GM15510 (cell line): ENCODE measurements around the gene PHC3.

Experiments
- POLR2A ChIP-seq: IDR thresholded peaks from 3 replicates; pipeline ENCODE4 v1.6.1; 2011; ENCODE audit warnings: borderline replicate concordance; ENCODE audit not compliant: insufficient read length; ENCODE audit errors: extremely low read depth

PHC3 gene, protein sequence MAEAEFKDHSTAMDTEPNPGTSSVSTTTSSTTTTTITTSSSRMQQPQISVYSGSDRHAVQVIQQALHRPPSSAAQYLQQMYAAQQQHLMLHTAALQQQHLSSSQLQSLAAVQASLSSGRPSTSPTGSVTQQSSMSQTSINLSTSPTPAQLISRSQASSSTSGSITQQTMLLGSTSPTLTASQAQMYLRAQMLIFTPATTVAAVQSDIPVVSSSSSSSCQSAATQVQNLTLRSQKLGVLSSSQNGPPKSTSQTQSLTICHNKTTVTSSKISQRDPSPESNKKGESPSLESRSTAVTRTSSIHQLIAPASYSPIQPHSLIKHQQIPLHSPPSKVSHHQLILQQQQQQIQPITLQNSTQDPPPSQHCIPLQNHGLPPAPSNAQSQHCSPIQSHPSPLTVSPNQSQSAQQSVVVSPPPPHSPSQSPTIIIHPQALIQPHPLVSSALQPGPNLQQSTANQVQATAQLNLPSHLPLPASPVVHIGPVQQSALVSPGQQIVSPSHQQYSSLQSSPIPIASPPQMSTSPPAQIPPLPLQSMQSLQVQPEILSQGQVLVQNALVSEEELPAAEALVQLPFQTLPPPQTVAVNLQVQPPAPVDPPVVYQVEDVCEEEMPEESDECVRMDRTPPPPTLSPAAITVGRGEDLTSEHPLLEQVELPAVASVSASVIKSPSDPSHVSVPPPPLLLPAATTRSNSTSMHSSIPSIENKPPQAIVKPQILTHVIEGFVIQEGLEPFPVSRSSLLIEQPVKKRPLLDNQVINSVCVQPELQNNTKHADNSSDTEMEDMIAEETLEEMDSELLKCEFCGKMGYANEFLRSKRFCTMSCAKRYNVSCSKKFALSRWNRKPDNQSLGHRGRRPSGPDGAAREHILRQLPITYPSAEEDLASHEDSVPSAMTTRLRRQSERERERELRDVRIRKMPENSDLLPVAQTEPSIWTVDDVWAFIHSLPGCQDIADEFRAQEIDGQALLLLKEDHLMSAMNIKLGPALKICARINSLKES

DNA sequence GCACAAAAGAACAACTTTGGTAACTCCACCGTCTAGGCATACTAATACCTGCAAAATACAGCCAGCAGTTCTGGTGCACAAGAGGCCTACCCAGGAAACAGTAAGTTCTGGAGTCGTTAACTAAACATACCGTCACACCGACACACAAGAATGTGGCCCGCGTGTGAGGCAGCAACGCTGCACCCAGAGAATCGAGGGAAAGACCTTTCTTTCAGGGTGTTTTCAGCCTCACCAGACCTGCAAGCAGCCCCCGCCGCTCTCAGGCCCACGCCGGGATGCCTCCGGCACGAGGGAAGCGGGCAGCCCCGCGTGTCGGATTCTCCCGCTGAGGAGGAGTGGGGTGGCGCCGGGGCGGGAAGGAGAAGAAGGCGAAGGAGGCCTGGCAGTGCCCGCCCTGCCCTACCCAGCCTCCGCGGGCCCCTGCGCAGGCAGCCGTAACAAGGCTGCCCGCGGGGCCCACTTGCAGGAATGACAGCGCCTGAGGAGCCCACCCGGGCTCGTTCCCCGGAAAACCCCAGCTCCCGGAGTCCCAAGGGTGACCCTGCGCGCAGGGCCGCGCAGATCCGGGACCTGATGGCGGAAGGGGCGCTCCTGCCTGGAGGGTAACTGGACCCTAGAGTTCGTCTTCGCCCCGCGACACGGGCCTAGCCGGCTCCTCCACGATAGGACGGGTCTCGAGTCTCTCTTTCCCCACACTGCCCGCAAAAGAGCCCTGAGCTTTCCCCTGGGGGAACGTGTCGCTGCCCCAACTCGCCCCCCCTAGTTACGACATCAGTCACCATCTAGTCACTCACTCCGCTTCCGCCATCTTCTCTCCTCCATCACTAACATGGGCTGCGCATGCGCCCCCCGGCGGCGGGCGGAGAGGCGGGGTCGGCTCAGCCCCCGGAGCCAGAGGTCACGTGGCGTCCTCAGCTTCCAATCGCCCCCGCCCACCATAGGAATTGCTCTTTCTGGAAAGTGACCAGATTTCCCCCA lies at the start of gene PHC3:
Gene PHC3 (minus strand): TSS at position 826 of the 978 bp plus-strand sequence. CDS start 18 bp downstream, at position 808.
- TF ChIP-seq POLR2A: peak; percentile 86

DNA sequence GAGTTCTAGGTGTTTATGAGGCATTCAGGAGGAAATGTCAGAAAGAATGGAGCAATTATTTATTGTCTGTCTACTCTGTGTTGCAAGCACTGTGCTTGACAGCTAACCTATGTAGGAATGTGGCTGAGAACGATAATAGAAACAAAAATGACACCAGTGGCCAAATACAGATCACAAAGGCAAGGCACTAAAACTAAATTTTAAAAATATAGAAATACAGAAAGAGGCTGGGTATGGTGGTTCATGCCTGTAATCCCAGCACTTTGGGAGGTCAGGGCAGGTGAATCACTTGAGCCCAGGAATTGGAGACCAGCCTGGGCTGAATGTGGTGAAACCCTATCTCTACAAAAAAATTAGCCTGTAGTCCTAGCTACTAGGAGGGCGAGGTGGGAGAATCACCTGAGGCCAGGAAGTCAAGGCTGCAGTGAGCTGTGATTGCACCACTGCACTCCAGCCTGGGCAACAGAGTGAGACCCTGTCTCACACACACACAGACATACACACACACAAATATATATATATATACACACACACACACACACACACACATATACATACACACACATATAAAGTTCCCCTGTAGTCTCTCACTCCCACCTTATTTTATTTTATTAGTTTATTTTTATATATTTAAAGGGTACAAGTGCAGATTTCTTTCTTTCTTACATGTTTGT lies 46.7 kb upstream of the PHC3 start:
- no peak for TF ChIP-seq POLR2A

DNA sequence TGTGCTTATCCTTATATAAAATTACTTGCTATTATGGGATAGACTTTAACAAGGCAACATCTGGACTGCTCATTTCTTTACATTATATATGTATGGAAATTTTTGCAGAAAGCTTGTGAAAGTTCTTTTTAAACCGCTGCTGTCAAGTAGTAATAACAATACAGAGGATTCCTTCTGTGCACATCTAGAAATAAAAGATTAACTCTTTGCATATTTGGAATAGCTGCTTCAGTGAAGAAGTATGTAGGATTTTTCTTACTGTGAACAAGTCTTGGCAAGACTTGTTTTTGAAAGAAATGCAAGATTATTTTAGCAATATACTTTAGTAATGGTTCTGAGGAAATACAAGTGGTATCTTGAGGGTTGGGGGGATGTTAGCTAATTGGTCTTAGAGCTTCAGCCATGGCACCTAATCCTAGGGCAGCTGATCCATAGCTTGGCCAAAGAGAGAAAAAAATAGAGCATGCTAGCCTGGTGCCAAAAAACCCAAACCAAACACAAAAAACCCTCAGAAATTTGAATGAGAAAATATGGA lies 45.0 kb upstream of the PHC3 start:
- no peak for TF ChIP-seq POLR2A

DNA sequence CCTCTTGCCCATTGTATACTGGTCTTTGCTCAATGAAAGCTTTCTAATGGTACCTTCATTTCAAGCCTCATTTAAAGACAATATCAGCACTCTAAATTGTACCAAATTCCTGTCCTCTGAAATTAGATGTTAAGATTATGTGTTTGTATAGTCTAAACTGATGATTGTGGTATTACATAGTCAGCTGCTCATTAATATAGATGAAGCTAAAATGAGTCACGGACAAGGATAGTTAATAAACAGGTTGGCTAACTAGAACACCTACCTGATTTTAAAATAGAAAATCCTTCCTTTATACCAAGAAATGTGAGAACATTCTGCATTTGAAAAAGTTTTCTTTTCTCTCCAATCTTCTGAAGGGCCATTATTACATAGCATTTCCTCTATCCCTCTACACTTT lies 43.6 kb upstream of the PHC3 start:
- no peak for TF ChIP-seq POLR2A

DNA sequence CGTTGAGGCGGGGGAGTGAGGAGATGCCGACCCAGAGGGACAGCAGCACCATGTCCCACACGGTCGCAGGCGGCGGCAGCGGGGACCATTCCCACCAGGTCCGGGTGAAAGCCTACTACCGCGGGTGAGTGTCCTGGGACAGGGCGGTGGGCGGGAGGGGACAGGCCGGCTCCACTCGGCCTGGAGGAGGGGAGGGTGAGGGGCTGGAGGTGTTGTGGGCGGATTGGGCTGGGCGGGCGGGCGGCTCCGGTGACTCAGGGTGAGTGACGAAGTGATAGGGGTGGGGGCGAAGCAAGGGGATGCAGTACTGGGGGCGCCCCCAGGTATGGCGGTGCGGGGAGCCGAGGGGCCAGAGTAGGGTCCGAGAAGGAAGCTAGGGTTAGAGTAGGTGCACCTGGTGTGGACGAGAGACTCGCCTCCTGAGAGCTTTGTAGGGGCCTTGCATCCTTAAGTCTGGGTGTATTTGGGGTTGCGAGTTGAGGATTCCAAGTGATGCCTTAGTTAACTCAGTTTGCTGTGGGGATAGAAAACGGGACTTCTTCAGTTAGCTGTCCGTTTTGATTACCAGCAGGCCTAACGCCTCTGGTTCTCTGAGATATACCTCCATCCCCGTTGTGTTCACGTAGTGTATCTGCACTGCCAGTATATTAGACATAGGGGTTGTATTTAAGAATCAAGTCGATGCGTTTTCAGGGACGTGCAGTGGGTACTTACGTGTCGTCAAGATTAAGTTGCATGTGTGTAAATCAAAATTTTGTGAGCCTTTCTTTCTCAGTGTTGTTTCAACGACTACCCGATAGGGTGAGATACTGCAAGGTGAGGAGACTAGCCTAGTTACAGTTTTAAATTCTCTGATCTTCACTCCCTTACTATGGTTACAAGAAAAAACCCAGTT lies 41.4 kb upstream of the PHC3 start:
- no peak for TF ChIP-seq POLR2A

DNA sequence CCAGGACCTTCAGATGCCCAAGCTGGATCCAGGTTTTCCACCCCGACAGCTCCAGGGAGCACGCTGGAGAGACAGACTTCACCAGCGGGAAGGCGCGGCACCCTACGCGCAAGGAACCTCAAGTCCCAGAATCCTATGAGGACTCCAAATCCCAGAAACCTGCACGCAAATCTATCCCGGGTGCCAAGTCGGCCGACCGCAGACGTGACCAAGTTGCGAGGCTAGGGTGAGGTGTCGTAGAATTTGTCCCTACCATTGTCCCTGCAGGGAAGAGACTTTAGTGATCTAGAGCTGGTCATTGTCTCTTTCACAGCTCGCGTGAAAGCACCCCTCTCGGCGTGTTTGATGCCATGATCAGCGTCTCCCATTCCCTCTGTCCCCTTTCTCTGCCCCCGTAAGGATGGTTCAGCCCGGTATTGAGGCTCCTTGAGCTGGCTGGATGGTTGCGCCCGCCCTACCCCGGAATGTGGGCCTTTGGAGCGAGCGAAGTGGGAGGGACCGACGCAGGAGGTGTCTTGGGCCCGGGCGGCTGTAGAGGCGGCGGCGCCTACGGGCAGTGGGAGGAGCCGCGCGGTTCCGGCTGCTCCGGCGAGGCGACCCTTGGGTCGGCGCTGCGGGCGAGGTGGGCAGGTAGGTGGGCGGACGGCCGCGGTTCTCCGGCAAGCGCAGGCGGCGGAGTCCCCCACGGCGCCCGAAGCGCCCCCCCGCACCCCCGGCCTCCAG lies 40.6 kb upstream of the PHC3 start, which contains the start of gene PRKCI:
Gene PRKCI (plus strand): TSS at position 501 of the 723 bp plus-strand sequence. CDS start 246 bp downstream, outside the sequence.
- peak; percentile 61 for TF ChIP-seq POLR2A

DNA sequence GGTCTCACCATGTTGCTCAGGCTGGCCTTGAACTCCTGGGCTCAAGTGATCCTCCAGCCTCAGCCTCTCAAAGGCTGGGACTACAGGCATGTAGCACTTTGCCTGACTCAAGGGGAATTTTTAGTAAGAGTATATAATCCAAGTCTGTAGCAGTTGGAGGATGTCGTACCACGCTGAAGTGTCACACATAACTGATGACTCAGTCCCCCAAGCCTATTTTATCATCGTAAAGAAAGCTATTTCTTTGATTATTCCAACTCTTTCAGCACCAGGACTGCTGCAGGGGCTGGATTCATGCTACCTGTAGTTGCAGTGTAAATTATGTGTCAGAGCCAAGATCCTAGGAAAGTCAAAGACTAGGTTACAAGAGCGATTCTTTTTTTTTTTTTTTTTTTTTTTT lies 39.3 kb upstream of the PHC3 start:
- TF ChIP-seq POLR2A: no peak

DNA sequence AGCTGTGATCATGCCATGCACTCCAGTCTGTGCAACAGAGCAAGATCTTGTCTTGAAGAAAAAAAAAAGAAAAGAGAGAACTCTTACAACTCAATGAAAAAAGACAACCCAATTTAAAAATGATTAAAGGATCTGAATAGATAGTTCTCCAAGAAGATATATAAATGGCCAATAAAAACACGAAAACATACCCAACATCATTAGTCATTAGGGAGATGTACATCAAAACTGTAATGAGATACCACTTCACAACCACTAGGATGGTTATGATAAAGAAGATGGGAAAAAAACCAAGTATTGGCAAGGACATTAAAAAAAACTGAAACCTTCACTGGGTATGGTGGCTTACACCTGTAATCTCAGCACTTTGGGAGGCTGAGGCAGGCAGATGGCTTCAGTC lies 38.3 kb upstream of the PHC3 start:
- TF ChIP-seq POLR2A: no peak

DNA sequence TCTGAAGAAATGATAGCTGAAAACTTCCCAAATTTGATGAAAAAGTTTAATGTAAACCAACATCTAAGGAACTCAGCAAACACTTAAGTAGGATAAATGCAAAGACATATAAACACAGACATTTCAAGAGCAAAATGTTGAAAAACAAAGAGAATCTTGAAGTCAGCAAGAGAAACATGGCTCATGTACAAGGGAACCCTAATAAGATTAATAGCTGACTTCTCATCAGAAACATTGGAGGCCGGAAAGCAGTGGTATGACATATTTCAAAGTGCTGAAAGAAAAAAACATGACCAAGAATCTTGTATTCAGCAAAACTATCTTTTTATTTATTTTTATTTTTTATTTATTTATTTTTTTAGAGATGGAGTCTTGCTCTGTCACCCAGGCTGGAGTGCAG lies 30.1 kb upstream of the PHC3 start:
- no peak for TF ChIP-seq POLR2A

DNA sequence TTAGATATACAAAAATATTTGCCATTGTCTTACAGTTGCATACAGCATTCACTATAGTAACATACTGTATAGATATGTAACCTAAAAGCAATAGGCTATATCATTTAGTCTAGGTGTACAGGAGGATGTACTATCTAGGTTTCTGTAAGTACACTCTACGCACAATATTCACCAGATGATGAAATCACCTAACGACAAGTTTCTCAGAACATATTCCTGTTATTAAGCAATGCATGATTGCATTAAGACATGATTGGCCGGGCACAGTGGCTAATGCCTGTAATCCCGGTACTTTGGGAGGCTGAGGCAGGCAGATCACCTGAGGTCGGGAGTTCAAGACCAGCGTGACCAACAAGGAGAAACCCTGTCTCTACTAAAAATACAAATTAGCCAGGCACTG lies 26.2 kb upstream of the PHC3 start:
- no peak for TF ChIP-seq POLR2A

DNA sequence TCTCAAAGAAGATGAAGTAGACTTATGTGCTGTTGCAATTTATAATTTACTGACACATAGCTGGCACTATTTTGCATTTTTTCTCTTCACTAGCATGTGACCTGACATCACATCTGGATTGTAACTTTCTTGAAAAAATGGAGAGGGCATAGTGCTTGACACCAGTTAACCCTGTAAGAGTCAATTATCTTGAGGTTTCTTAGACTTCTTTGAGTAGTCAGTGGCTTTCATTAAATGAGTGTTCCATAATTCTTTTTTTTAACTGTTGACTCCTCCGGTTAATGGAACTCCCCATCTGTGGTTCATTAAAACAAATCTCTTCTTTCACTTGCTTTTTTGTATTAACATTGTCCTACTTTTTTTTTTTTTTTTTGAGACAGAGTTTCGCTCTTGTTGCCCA lies 23.8 kb upstream of the PHC3 start:
- no peak for TF ChIP-seq POLR2A

DNA sequence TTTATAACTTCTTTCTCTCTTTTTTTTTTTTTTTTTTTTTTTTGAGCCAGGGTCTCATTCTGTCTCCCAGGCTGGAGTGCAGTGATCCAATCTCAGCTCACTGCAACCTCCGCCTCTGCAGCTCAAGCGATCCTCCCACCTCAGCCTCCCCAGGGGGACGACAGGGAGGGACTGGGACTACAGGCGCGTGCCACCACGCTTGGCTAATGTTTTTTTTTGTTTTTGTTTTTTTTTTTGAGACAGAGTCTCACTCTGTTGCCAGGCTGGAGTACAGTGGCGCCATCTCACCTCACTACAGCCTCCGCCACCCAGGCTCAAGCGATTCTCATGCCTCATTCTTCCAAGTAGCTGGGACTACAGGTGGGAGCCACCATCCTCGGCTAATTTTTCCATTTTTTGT lies 23.0 kb upstream of the PHC3 start:
- no peak for TF ChIP-seq POLR2A
